ENCODE data around the gene CDC42BPB. TPM values are rescaled to one million over a fixed set of nuclear protein-coding genes. Genes with fewer than 3 reads are reported as not detected.

CDC42BPB gene
- polyA plus RNA-seq, 1 of the 3 experiments (the other 2 are of a cell fraction): 61.6 TPM

- H2AFZ ChIP-seq (ENCODE audit: low read depth): no peak overlapping the region
- 92% methylated on average over 15 of the region's 18 CpGs for WGBS (ENCODE audit: low lambda C conversion rate)
- H3K79me2 ChIP-seq (ENCODE audit: insufficient read depth): no peaks in the 10 kb centered on the region
- no peaks in the 10 kb centered on the region for H3K27me3 ChIP-seq (ENCODE audit: insufficient read depth)
- H3K4me1 ChIP-seq (ENCODE audit: control insufficient read depth in 1 of 2, insufficient read depth in 2 of 2, low read depth in 1 of 2, low read length in 1 of 2): no peaks in the 10 kb centered on the region
- CTCF ChIA-PET: interaction anchor here (1.2 to 2.9 kb wide), 5 partner anchors 19 to 222 kb away, joined by 3 to 26 read pairs (median 10); no protein-coding TSS in a partner anchor
- TF ChIP-seq RCOR1 (IDR thresholded peaks at IDR 0.05; ENCODE audit: low read length): no peak
- no peak for TF ChIP-seq NRF1 (IDR thresholded peaks at IDR 0.05; ENCODE audit: low read depth, low read length)
- no peaks in the 10 kb centered on the region for H4K20me1 ChIP-seq (ENCODE audit: insufficient read depth)
- no peak overlapping the region for H3K4me2 ChIP-seq
- no peak overlapping the region for H3K4me3 ChIP-seq (ENCODE audit: low read depth in 2 of 2, low read length in 1 of 2)
- POLR2A ChIA-PET: no interaction called here
- DNase-seq: no peak
- H3K27ac ChIP-seq (ENCODE audit: low read depth in 2 of 2, low read length in 1 of 2): no peak overlapping the region
- no peaks in the 10 kb centered on the region for H3F3A ChIP-seq (replicated peaks; ENCODE audit: insufficient read depth)
- H3K9me3 ChIP-seq: no peaks in the 10 kb centered on the region
- no peaks in the 10 kb centered on the region for H3K36me3 ChIP-seq (replicated peaks in 1 of 2; ENCODE audit: control insufficient read depth in 1 of 2, insufficient read depth in 2 of 2, low read length in 1 of 2)
- H3K9me2 ChIP-seq: no peaks in the 10 kb centered on the region
- no peak overlapping the region for H3K9ac ChIP-seq
These were observed 140.8 kb downstream of the CDC42BPB start for GRCh38 chr14:102916347-102917055.

- DNase-seq: no peak
- Histone ChIP-seq H3K27me3 (ENCODE audit: insufficient read depth) (no peaks in the 10 kb centered on the region), H3K9me3 (no peaks in the 10 kb centered on the region), H3K4me3 (ENCODE audit: low read depth in 2 of 2, low read length in 1 of 2) (no peak overlapping the region), H4K20me1 (ENCODE audit: insufficient read depth) (no peaks in the 10 kb centered on the region), H3K4me2 (no peak overlapping the region), H2AFZ (ENCODE audit: low read depth) (no peak overlapping the region), H3K27ac (ENCODE audit: low read depth in 2 of 2, low read length in 1 of 2) (no peak overlapping the region), H3K9me2 (no peaks in the 10 kb centered on the region), H3F3A (replicated peaks; ENCODE audit: insufficient read depth) (peaks cover 2% of the 10 kb centered on the region), H3K4me1 (ENCODE audit: control insufficient read depth in 1 of 2, insufficient read depth in 2 of 2, low read depth in 1 of 2, low read length in 1 of 2) (no peaks in the 10 kb centered on the region), H3K79me2 (ENCODE audit: insufficient read depth) (no peaks in the 10 kb centered on the region), H3K36me3 (replicated peaks in 1 of 2; ENCODE audit: control insufficient read depth in 1 of 2, insufficient read depth in 2 of 2, low read length in 1 of 2) (no peaks in the 10 kb centered on the region), H3K9ac (no peak overlapping the region)
- TF ChIP-seq RAD21 (IDR thresholded peaks at IDR 0.05; ENCODE audit: low read length) (no peak), FOXM1 (IDR thresholded peaks at IDR 0.05; ENCODE audit: low read depth) (no peak), NRF1 (IDR thresholded peaks at IDR 0.05; ENCODE audit: low read depth, low read length) (no peak)
- WGBS (ENCODE audit: low lambda C conversion rate): 86% methylated on average over 19 of the region's 19 CpGs
- ChIA-PET POLR2A (no interaction called here), CTCF (interaction anchor here (1.7 kb wide), 1 partner anchor 221 kb away, joined by 10 read pairs; no protein-coding TSS in a partner anchor)
These were observed 141.8 kb downstream of the CDC42BPB start for GRCh38 chr14:102915292-102916110.

GRCh38 chr14:102914474-102915291 lies 142.7 kb downstream of the CDC42BPB start:
- ChIA-PET CTCF (interaction anchor here (1.7 kb wide), 1 partner anchor 220 kb away, joined by 10 read pairs; no protein-coding TSS in a partner anchor), POLR2A (no interaction called here)
- H3F3A ChIP-seq (replicated peaks; ENCODE audit: insufficient read depth): peaks cover 2% of the 10 kb centered on the region
- no peaks in the 10 kb centered on the region for H4K20me1 ChIP-seq (ENCODE audit: insufficient read depth)
- no peaks in the 10 kb centered on the region for H3K27me3 ChIP-seq (ENCODE audit: insufficient read depth)
- no peaks in the 10 kb centered on the region for H3K9me2 ChIP-seq
- 95% methylated on average over 11 of the region's 26 CpGs for WGBS (ENCODE audit: low lambda C conversion rate)
- TF ChIP-seq TEAD4 (IDR thresholded peaks at IDR 0.05; ENCODE audit: borderline replicate concordance, insufficient read depth) (no peak), RAD21 (IDR thresholded peaks at IDR 0.05; ENCODE audit: low read length) (no peak), PBX3 (IDR thresholded peaks at IDR 0.05) (no peak), POLR2AphosphoS5 (IDR thresholded peaks at IDR 0.05; ENCODE audit: low read depth, low read length) (no peak), CHD2 (IDR thresholded peaks at IDR 0.05; ENCODE audit: low read length, partially characterized antibody) (no peak)
- H3K79me2 ChIP-seq (ENCODE audit: insufficient read depth): no peaks in the 10 kb centered on the region
- H3K4me1 ChIP-seq (ENCODE audit: control insufficient read depth in 1 of 2, insufficient read depth in 2 of 2, low read depth in 1 of 2, low read length in 1 of 2): no peaks in the 10 kb centered on the region
- no peaks in the 10 kb centered on the region for H3K36me3 ChIP-seq (replicated peaks in 1 of 2; ENCODE audit: control insufficient read depth in 1 of 2, insufficient read depth in 2 of 2, low read length in 1 of 2)
- no peaks in the 10 kb centered on the region for H3K9me3 ChIP-seq
- no peak overlapping the region for H3K9ac ChIP-seq
- no peak overlapping the region for H3K4me2 ChIP-seq
- no peak overlapping the region for H3K4me3 ChIP-seq (ENCODE audit: low read depth in 2 of 2, low read length in 1 of 2)
- no peak overlapping the region for H2AFZ ChIP-seq (ENCODE audit: low read depth)
- DNase-seq: no peak
- H3K27ac ChIP-seq (ENCODE audit: low read depth in 2 of 2, low read length in 1 of 2): no peak overlapping the region
